ENCODE data around the gene TMEM59L. TPM values are rescaled to one million over a fixed set of nuclear protein-coding genes. Genes with fewer than 3 reads are reported as not detected.

The TMEM59L gene
- total and polyA plus RNA-seq, 2 of the 4 experiments (the other 2 are of a cell fraction): under 0.01 to 5.9 TPM

Small RNA genes within 50 kb of the gene (microRNA-seq; reads per million reads assigned to microRNA genes)
- gene RN7SL155P (ENCODE audit: insufficient read depth, insufficient read length): not detected

Small RNA genes within 50 kb of the gene (small RNA-seq; reads per million reads assigned to genes)
- gene RN7SL155P: 0 reads per million in 5 experiments

Other genes starting within 250 kb of the TMEM59L start
- gene GDF15, start 226.7 kb upstream of the TMEM59L start, total RNA-seq (2012; rRNA removed): 5.6 and 10.3 TPM in 2 replicates
- gene GDF15, start 226.7 kb upstream of the TMEM59L start, polyA plus RNA-seq (2012; rRNA removed): 43.5 and 49.8 TPM in 2 replicates
- gene LRRC25, start 215.2 kb upstream of the TMEM59L start, total RNA-seq (2012; rRNA removed): not detected in 2 replicates
- 0.03 TPM in 1 of 2 replicates, not detected in the other for gene LRRC25, start 215.2 kb upstream of the TMEM59L start, polyA plus RNA-seq (2012; rRNA removed)
- gene SSBP4, start 193.5 kb upstream of the TMEM59L start, total RNA-seq (2012; rRNA removed): 13.3 and 14.9 TPM in 2 replicates
- gene SSBP4, start 193.5 kb upstream of the TMEM59L start, polyA plus RNA-seq (2012; rRNA removed): 39.7 and 48.1 TPM in 2 replicates
- 3.4 and 3.9 TPM in 2 replicates for gene ISYNA1, start 174.7 kb upstream of the TMEM59L start, total RNA-seq (2012; rRNA removed)
- 24.7 and 29.4 TPM in 2 replicates for gene ISYNA1, start 174.7 kb upstream of the TMEM59L start, polyA plus RNA-seq (2012; rRNA removed)
- gene ELL, start 90.8 kb upstream of the TMEM59L start, total RNA-seq (2012; rRNA removed): 6.3 and 6.7 TPM in 2 replicates
- 13.1 and 15.0 TPM in 2 replicates for gene ELL, start 90.8 kb upstream of the TMEM59L start, polyA plus RNA-seq (2012; rRNA removed)
- gene FKBP8, start 69.3 kb upstream of the TMEM59L start, total RNA-seq (2012; rRNA removed): 134 and 153 TPM in 2 replicates
- gene FKBP8, start 69.3 kb upstream of the TMEM59L start, polyA plus RNA-seq (2012; rRNA removed): 289 and 312 TPM in 2 replicates
- gene KXD1, start 55.0 kb upstream of the TMEM59L start, total RNA-seq (2012; rRNA removed): 66.7 and 89.2 TPM in 2 replicates
- 196 and 253 TPM in 2 replicates for gene KXD1, start 55.0 kb upstream of the TMEM59L start, polyA plus RNA-seq (2012; rRNA removed)
- gene UBA52, start 41.0 kb upstream of the TMEM59L start, total RNA-seq (2012; rRNA removed): 1,030 and 1,144 TPM in 2 replicates
- gene UBA52, start 41.0 kb upstream of the TMEM59L start, polyA plus RNA-seq (2012; rRNA removed): 2,778 and 3,008 TPM in 2 replicates
- gene REX1BD, start 24.1 kb upstream of the TMEM59L start, total RNA-seq (2012; rRNA removed): 14.2 and 19.2 TPM in 2 replicates
- 44.6 and 68.7 TPM in 2 replicates for gene REX1BD, start 24.1 kb upstream of the TMEM59L start, polyA plus RNA-seq (2012; rRNA removed)
- 0.18 and 0.28 TPM in 2 replicates for gene CRLF1, start 6.1 kb upstream of the TMEM59L start, total RNA-seq (2012; rRNA removed)
- 3.0 and 3.1 TPM in 2 replicates for gene CRLF1, start 6.1 kb upstream of the TMEM59L start, polyA plus RNA-seq (2012; rRNA removed)
- 0.28 and 2.2 TPM in 2 replicates for gene KLHL26, start 24.2 kb downstream of the TMEM59L start, total RNA-seq (2012; rRNA removed)
- gene KLHL26, start 24.2 kb downstream of the TMEM59L start, polyA plus RNA-seq (2012; rRNA removed): 4.7 and 5.8 TPM in 2 replicates
- gene CRTC1, start 70.8 kb downstream of the TMEM59L start, total RNA-seq (2012; rRNA removed): 0.18 and 0.28 TPM in 2 replicates
- 5.7 and 6.5 TPM in 2 replicates for gene CRTC1, start 70.8 kb downstream of the TMEM59L start, polyA plus RNA-seq (2012; rRNA removed)
- under 0.01 TPM in 2 replicates for gene COMP, start 178.4 kb downstream of the TMEM59L start, total RNA-seq (2012; rRNA removed)
- gene COMP, start 178.4 kb downstream of the TMEM59L start, polyA plus RNA-seq (2012; rRNA removed): 0.34 and 0.43 TPM in 2 replicates
- gene UPF1, start 219.1 kb downstream of the TMEM59L start, total RNA-seq (2012; rRNA removed): 31.2 and 31.4 TPM in 2 replicates
- gene UPF1, start 219.1 kb downstream of the TMEM59L start, polyA plus RNA-seq (2012; rRNA removed): 39.2 and 50.3 TPM in 2 replicates

Data from IMR-90 (cell line).